ENCODE data around the gene PNMT. TPM values are rescaled to one million over a fixed set of nuclear protein-coding genes. Genes with fewer than 3 reads are reported as not detected.

The PNMT gene
- total and polyA plus RNA-seq, 2 of the 8 experiments (the other 6 are each of a cell fraction or from before 2014, with no cell fraction given), result 5.6 to 10.9 TPM

GRCh38 chr17:39648616-39649366, 19.5 kb upstream of the PNMT start (continued):
- TF ChIP-seq SP2 (IDR thresholded peaks at IDR 0.05; ENCODE audit: low read length) (no peak), TAF7 (optimal IDR thresholded peaks at IDR 0.05; ENCODE audit: borderline replicate concordance, low read depth, low read length) (no peak), PHF8 (conservative IDR thresholded peaks at IDR 0.05; ENCODE audit: low read depth, low read length) (no peak), TBP (IDR thresholded peaks at IDR 0.05; ENCODE audit: low read depth, low read length) (no peak)
